Neuron (in vitro differentiated cells): ENCODE results near the gene RBMS3.

Source experiments
- H2AFZ ChIP-seq: one replicate; pipeline ENCODE4 v1.6.1; 2013; ENCODE audit warnings: low read depth, mild to moderate bottlenecking, inconsistent platforms, low read length, moderate library complexity
- H3K27me3 ChIP-seq: one replicate; pipeline ENCODE4 v1.6.1; 2013; ENCODE audit warnings: low read length; ENCODE audit not compliant: insufficient read depth
- H3K36me3 ChIP-seq: one replicate; pipeline ENCODE4 v1.6.1; 2013; ENCODE audit warnings: low read length; ENCODE audit not compliant: insufficient read depth
- H3K4me1 ChIP-seq: one replicate; pipeline ENCODE4 v1.6.1; 2013; ENCODE audit warnings: low read length; ENCODE audit not compliant: insufficient read depth
- H3K4me3 ChIP-seq: 2 replicates; pipeline ENCODE4 v1.5.1; 2013; ENCODE audit warnings: mild to moderate bottlenecking, low read length, moderate library complexity
- H3K9me3 ChIP-seq: one replicate; pipeline ENCODE4 v1.6.1; 2013; ENCODE audit warnings: low read length

Gene RBMS3

DNA sequence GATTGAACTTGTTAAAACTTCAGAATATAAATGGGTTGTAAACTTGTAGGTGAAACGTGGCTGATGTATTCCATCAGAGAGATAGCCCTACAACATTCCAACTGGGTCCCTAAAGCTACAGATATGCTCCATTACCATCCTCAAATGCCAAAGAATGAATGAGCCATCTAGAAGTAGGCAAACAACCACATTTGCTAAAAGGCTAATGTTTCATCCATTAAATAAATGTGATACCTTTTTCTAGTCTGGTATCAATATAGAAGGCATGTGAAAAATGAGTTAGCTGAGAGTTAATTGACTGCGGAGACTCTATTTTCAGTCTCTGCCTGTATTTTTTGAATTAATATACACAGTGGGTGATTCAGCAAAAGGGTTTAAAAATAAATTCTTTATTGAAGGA is 203.8 kb downstream of the RBMS3 start:
- Histone ChIP-seq H2AFZ (no peak overlapping the region), H3K36me3 (no peaks in the 10 kb centered on the region), H3K4me3 (no peak overlapping the region)

DNA sequence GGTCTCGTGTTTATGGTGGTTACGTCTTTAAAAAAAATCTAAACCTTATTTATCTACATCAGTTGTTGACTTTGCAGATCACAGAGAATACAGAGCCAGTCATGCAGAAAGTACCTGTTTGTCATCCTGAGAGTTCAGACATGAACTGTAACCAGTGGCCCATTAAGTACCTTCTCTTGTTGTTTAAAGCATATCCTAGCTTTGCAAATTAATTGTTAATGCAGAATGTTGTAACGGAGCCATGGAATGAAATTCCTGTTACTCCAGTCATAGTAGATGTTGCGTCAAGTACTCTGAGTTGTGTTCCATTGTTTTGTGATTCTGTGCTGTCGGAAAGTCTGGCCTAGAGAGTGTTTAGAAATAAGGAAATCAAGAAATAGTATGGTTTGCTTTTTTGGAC is 205.2 kb downstream of the RBMS3 start:
- no peaks in the 10 kb centered on the region for H3K27me3 ChIP-seq
- no peaks in the 10 kb centered on the region for H3K4me1 ChIP-seq
- no peaks in the 10 kb centered on the region for H3K9me3 ChIP-seq
- no peaks in the 10 kb centered on the region for H3K36me3 ChIP-seq
- no peak overlapping the region for H2AFZ ChIP-seq
- no peak overlapping the region for H3K4me3 ChIP-seq

More for the DNA sequence above, 203.8 kb downstream of the RBMS3 start:
- no peaks in the 10 kb centered on the region for H3K4me1 ChIP-seq
- no peaks in the 10 kb centered on the region for H3K9me3 ChIP-seq
- H3K27me3 ChIP-seq, result no peaks in the 10 kb centered on the region

DNA sequence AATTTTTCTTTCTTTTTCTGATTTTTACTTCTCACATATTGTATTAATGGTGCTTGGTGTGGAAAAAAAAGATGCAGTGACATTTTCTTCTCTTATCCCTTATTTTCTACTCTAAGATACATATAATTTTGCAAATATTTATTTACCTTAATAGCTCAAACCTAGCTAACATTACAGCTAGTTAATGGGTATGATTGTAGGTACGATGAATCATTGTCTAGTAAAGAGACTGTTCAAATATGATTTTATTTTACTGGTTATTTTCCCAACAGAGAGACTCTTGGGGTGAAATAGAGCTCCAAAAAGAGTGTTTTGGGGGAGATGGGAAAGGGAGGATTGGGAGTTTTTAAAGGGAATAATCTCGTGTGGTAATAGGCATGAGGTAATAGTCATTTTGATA is 206.0 kb downstream of the RBMS3 start:
- Histone ChIP-seq H3K4me3 (no peak overlapping the region), H3K27me3 (no peaks in the 10 kb centered on the region), H3K9me3 (no peaks in the 10 kb centered on the region), H3K4me1 (no peaks in the 10 kb centered on the region), H3K36me3 (no peaks in the 10 kb centered on the region), H2AFZ (no peak overlapping the region)

DNA sequence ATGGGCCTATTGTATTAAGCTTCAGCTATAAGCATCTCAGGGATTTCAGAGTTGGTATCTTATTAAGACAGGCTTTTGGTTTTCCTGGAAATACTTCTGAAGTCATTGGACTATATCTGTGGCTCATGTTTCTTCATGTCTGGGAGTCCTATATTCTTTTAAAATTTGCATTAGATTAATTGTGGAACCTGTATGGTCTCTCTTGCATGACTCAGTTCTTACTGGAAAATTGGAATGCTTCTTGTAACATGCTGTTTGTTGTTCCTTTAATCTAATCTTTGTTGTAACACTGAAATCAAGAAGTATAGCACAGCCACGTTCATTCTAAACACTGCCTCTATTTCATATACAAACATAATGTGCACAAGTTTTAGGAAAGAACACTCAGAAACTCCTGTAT is 208.1 kb downstream of the RBMS3 start:
- no peaks in the 10 kb centered on the region for H3K36me3 ChIP-seq
- no peaks in the 10 kb centered on the region for H3K4me1 ChIP-seq
- no peak overlapping the region for H3K4me3 ChIP-seq
- no peaks in the 10 kb centered on the region for H3K9me3 ChIP-seq
- H2AFZ ChIP-seq, result no peak overlapping the region
- H3K27me3 ChIP-seq, result no peaks in the 10 kb centered on the region

DNA sequence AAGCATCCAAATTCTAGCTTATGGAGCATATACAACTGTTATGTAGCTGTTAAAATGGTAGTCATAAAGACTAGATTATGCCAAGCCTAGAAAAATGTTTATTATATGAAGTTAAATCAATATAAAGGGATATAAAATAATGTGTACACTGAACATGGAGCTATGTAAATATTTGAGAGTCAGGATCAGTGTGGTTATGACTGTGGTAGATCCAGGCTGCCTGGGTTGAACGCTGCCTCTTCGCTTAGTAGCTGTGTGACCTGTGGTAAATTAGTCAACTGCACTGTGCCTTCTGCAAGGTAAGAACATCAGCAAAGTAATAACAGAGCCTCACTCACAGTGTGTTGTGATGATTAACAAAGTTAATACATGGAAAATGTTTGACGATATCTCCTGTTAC is 212.2 kb downstream of the RBMS3 start:
- no peak overlapping the region for H2AFZ ChIP-seq
- no peaks in the 10 kb centered on the region for H3K4me1 ChIP-seq

DNA sequence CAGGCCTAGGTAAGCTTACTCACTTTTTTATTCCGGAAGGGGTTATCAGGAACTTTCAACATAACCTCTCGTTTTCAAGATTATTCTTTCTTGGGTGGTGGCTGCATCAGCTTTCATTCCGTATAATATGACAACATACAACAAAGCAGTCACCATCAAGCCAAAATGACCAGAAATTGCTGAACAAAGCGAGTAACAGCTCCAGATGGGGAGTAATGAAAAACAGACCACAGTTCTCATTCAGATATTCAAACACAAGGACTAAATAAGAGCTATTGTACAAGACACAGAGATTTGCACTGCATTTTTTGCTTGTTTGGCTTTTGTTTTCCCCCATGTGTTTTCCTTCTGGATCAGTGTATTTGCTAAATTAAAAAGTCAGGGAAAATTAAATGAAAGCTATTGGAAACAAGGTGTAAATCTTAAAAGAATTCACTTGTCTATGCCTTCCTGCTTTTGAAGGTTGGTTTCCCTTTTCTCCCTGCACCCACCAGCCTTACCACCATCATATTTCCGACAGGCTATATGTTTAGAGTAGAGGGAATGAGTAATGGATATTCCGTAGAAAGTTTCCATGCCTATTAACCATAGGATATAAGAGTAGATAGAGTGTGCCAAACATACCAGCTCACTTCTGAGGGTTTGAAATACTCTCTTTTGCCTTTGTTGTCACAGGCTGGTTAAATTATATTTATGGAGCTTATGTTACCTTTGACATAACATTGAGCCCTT is 213.6 kb downstream of the RBMS3 start:
- Histone ChIP-seq H3K4me1 (no peaks in the 10 kb centered on the region), H3K36me3 (no peaks in the 10 kb centered on the region), H3K4me3 (no peak overlapping the region), H3K27me3 (no peaks in the 10 kb centered on the region), H3K9me3 (no peaks in the 10 kb centered on the region), H2AFZ (no peak overlapping the region)

More for the DNA sequence above, 212.2 kb downstream of the RBMS3 start:
- Histone ChIP-seq H3K4me3 (no peak overlapping the region), H3K27me3 (no peaks in the 10 kb centered on the region), H3K36me3 (no peaks in the 10 kb centered on the region), H3K9me3 (no peaks in the 10 kb centered on the region)

DNA sequence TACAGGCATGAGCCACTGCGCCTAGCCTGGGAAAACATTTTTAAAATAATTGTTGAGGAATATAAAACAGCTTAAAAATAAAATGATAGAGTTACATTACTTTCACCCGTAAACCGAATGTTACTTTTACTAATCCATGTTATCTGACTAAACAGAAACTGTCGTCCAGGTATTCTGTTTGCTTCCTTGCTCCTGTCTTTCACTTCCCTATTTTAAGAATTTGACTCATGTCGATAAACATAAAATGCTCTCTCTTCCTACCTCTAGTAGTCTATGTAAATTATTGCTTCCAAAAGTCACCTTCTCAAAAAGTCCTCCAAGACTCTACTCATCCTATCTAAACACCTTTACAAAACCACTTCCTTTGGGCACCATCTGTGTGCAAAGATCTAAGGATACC is 216.4 kb downstream of the RBMS3 start:
- Histone ChIP-seq H3K4me3 (no peak overlapping the region), H3K4me1 (no peaks in the 10 kb centered on the region), H2AFZ (no peak overlapping the region), H3K9me3 (no peaks in the 10 kb centered on the region), H3K27me3 (no peaks in the 10 kb centered on the region), H3K36me3 (no peaks in the 10 kb centered on the region)

DNA sequence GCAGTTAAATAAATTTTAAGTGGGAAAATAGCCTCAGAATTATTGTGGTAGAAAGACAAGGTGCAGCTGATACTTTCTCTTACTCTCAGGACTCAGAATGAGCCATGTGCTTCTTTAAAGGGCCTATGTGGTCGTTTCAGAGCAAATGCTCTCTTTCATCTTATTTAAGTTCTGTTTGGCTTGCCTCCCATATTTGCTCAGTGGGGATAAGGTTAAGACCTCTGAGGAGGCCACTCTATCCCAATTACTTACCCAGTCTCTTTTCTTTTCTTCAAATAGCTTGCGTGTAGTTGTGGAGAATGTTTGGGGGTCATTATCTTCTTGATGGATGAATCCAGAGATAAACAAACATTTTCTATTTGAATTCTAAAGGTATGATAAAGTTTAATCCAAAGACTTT is 221.9 kb downstream of the RBMS3 start:
- no peak overlapping the region for H3K4me3 ChIP-seq
- H3K9me3 ChIP-seq, result no peaks in the 10 kb centered on the region
- H3K36me3 ChIP-seq, result no peaks in the 10 kb centered on the region
- H3K27me3 ChIP-seq, result no peaks in the 10 kb centered on the region
- no peak overlapping the region for H2AFZ ChIP-seq
- no peaks in the 10 kb centered on the region for H3K4me1 ChIP-seq

DNA sequence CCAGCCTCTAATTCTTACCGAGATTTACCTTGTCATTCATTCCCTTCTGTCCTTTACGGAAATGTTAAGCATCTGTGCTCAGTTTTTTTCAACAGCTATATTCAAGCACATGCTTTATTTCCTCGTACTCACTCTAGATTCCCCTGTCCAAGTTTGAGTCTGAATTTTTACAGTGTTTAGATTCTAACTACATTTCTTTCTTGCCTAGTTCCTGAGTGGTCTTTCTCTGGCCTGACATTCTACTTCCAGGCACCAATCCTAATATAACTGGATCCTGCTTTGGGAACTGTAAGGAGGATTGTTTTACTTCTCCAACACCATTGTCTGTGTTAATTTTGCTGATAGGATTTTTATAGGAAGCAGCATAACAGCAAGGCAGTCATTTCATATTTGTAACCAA is 222.4 kb downstream of the RBMS3 start:
- Histone ChIP-seq H2AFZ (no peak overlapping the region), H3K4me3 (no peak overlapping the region), H3K4me1 (no peaks in the 10 kb centered on the region), H3K27me3 (no peaks in the 10 kb centered on the region), H3K9me3 (no peaks in the 10 kb centered on the region), H3K36me3 (no peaks in the 10 kb centered on the region)

DNA sequence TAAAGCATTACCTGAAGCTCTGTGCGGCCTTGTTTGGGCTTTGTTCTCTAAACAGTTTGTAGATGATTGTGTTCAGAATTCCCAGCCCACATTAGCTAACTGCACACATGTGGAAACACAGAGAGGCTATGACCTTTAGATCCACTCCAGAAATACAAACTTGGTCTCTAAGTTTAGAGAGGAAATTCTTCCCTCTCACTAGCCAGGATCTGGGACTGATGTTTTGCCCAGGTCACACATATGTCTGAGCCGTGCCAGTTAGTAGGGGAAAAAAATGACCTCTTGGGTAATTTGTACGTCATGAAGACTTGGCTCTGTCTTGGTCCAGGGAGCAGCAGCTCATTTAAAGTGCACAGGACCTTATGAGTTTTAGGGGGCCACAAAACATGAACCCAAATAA is 223.1 kb downstream of the RBMS3 start:
- Histone ChIP-seq H2AFZ (no peak overlapping the region), H3K9me3 (no peaks in the 10 kb centered on the region), H3K4me1 (no peaks in the 10 kb centered on the region), H3K4me3 (no peak overlapping the region), H3K27me3 (no peaks in the 10 kb centered on the region), H3K36me3 (no peaks in the 10 kb centered on the region)

DNA sequence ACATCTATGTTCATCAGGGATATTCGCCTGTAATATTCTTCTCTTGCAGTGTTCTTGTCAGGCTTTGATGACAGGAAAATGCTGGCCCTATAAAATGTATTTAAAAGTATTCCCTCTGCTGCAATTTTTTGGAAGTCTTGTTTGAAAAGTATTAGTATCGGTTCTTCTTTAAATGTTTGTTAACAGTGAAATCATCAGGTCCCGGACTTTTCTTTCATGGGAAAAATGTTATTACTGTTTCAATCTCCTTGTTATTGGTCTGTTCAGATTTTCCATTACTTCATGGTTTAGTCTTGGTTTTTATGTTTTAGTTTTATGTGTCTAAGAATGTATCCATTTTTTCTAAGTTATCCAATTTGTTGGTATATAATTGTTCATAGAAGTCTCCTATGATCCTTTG is 225.6 kb downstream of the RBMS3 start:
- H3K27me3 ChIP-seq, result no peaks in the 10 kb centered on the region
- no peaks in the 10 kb centered on the region for H3K36me3 ChIP-seq
- no peaks in the 10 kb centered on the region for H3K9me3 ChIP-seq
- no peak overlapping the region for H2AFZ ChIP-seq
- no peaks in the 10 kb centered on the region for H3K4me1 ChIP-seq
- H3K4me3 ChIP-seq, result no peak overlapping the region

DNA sequence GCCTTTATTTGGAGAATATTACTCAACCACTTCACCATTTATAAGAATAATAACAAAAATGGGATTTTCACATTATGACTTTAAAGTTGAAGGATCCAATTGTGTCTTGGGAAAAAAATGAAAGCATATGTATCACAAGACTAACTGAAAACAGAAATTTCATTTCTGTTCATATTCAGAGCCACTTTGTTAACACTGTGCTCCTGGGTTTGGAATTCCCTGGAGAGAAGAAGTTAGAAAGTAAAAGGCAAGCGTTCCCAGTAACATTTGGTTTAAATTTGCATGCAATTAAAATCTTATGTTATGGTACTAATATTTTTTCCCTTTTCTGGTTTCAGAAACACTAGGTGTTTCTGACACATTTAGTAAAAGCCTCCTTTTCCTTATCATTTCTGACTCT is 230.8 kb downstream of the RBMS3 start:
- Histone ChIP-seq H3K27me3 (no peaks in the 10 kb centered on the region), H3K9me3 (no peaks in the 10 kb centered on the region), H2AFZ (no peak overlapping the region), H3K36me3 (no peaks in the 10 kb centered on the region), H3K4me3 (no peak overlapping the region), H3K4me1 (peaks cover 4% of the 10 kb centered on the region)

DNA sequence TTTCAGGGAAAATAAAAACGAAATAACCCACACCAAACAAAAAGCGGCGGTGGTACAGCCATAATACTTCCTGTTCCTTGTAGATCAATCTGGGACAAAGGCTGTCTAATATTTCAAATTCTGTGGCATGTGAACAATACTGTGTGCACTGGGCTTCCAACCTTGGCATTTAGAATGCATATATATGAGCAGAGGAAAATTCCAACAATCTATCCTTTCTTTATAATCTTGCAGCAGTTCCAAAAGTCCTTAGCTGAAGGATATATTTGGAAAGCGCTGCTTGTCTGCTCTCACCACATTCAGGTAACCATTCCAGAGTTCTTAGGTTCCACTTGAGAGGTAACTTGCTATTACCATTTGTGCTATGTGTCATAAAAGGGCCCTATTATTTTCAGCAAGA is 231.8 kb downstream of the RBMS3 start:
- Histone ChIP-seq H3K9me3 (no peaks in the 10 kb centered on the region), H3K4me3 (no peak overlapping the region), H3K27me3 (no peaks in the 10 kb centered on the region), H2AFZ (no peak overlapping the region), H3K36me3 (no peaks in the 10 kb centered on the region), H3K4me1 (peaks cover 4% of the 10 kb centered on the region)

DNA sequence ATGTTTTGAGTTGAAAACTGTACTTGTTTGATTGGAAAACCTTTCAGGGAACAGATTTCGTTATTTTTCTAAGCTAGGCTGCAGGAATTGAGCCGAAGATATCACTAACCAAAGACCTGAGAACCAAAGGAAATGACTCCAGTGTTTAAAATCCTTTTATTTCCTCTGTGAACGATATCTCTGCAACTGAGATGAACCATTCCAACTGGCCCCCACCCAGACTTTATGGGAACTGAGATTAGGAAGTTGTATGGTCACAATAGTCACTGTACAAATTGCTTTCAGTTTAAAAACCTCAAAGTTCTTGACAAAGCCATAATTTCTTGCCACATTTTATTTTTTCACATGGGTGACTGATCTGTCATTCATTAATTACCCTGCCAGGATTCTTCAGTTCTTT is 232.4 kb downstream of the RBMS3 start:
- no peaks in the 10 kb centered on the region for H3K9me3 ChIP-seq
- H3K36me3 ChIP-seq, result no peaks in the 10 kb centered on the region
- no peaks in the 10 kb centered on the region for H3K27me3 ChIP-seq
- no peak overlapping the region for H3K4me3 ChIP-seq
- no peak overlapping the region for H2AFZ ChIP-seq
- peaks cover 4% of the 10 kb centered on the region for H3K4me1 ChIP-seq
